ENCODE data around the gene PIEZO2.
"Not testable (repeated sequence)": the region's sequence is repeated elsewhere in the genome, so short reads cannot be mapped to it uniquely, and the experiment has no call there.

Gene PIEZO2

DNA sequence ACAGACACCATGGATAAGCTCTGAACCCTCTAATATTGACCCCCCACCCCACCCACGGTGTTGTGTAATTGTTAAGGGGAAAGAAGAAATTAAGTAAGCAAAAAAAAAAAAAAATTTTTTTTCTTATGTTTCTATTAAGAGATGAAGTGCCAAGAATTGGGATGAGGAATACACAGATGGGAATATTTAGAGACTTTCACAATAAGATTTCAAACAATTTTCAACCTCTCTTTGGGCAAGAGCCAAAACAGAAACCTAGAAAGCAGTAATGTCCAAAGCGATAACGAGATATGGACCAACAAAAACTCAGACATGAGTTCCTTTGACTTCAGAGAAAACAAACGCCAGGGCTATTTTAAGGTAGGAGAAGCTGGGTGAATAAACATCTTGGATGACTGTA, 14.4 kb downstream of the PIEZO2 start (continued):
- TF ChIP-seq ZNF140 (tag by site-specific recombination; IDR thresholded peaks at IDR 0.05) = no peak

DNA sequence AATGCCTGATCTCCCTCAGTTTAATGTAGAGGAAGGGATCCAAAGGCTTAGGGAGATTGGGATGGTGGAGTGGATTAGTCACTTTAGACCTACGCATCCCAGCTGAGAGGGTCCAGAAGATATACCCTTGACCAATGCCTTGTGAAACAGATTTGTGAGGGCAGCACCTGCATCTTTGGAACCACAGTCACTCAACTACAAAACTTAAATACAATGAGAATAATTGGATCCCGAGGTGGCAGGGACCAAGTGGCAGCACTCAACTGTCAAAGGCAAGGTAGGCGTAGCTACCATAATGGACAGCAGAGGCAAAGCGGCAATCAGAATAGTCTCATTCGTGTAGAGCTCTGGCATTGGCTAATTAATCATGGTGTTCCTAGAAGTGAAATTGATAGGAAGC, 20.3 kb downstream of the PIEZO2 start:
- H3K36me3 ChIP-seq (ENCODE audit: control insufficient read depth in 2 of 2, insufficient read depth in 1 of 2, low read length in 2 of 2); H3K27ac ChIP-seq (ENCODE audit: extremely low read depth, low read depth, low read length); H3K4me1 ChIP-seq (ENCODE audit: control insufficient read depth, insufficient read depth, low read length); CTCF ChIA-PET; POLR2A ChIA-PET; H3K9me3 ChIP-seq (ENCODE audit: control insufficient read depth, insufficient read depth, low read depth, low read length); H3K4me3 ChIP-seq (ENCODE audit: low read depth, low read length): not testable (repeated sequence)
- TF ChIP-seq ZNF302 (tag by site-specific recombination; IDR thresholded peaks at IDR 0.05; ENCODE audit: low read depth) = peak; percentile 99

DNA sequence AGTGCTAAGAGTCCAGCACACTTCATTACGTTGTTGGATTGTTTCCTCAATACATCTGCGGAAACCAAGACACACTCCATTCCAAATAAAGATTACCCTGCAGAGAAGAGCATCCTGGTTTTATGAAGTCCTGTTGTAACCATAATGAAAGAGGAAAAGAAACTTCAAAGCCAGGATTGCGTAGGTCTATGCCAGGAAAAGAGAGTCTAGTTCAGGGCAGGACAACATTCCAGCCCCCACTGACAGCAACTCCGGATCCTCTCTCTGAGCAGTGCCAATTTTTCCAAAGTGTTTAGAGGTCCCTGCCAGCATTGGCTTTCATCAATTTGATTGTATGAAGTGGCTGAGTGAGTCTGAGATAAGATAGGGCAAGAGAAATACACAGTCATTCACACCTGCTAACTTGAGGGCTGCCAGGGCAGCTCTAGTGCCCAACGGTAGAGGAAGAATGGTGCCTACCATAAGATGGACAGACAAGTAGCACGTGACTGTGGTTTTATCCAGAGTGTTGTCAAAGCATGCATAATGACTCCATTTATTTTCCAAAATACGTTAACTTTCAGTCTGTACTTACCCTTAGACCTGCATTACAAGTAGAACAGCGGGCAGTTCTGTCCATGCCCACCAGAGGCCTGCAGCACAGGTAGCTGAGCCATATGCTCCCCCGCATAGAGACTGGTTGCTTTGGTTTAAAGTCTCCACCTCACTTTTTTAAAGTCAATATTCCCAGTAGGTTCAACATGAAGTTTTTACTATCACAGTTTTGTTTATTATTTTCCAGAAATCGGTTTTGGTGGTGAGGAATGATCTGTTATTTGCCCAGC, 23.7 kb downstream of the PIEZO2 start:
- H3K4me1 ChIP-seq (ENCODE audit: control insufficient read depth, insufficient read depth, low read length) = no peaks in the 10 kb centered on the region
- ChIA-PET POLR2A (no interaction called here), CTCF (interaction anchor here (0.7 kb wide), 1 partner anchor 230 kb away, joined by 3 read pairs; no protein-coding TSS in a partner anchor)
- no peak overlapping the region for H3K4me3 ChIP-seq (ENCODE audit: low read depth, low read length)
- TF ChIP-seq ZNF707 (tag by site-specific recombination; IDR thresholded peaks at IDR 0.05) = no peak
- TF ChIP-seq ZSCAN30 (tag by site-specific recombination; IDR thresholded peaks at IDR 0.05) = no peak
- TF ChIP-seq ZNF544 (tag by site-specific recombination; IDR thresholded peaks at IDR 0.05) = no peak
- TF ChIP-seq TRIM28 (IDR thresholded peaks at IDR 0.05; ENCODE audit: borderline replicate concordance, low read length) = no peak
- TF ChIP-seq ZNF530 (tag by site-specific recombination; IDR thresholded peaks at IDR 0.05; ENCODE audit: low read depth) = no peak
- TF ChIP-seq, protein P1, sequence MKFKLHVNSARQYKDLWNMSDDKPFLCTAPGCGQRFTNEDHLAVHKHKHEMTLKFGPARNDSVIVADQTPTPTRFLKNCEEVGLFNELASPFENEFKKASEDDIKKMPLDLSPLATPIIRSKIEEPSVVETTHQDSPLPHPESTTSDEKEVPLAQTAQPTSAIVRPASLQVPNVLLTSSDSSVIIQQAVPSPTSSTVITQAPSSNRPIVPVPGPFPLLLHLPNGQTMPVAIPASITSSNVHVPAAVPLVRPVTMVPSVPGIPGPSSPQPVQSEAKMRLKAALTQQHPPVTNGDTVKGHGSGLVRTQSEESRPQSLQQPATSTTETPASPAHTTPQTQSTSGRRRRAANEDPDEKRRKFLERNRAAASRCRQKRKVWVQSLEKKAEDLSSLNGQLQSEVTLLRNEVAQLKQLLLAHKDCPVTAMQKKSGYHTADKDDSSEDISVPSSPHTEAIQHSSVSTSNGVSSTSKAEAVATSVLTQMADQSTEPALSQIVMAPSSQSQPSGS (tag by site-specific recombination; IDR thresholded peaks at IDR 0.05; ENCODE audit: low read depth) = no peak
- TF ChIP-seq GFI1B (tag by site-specific recombination; IDR thresholded peaks at IDR 0.05) = no peak
- no peak for TF ChIP-seq ZNF624 (tag by site-specific recombination; IDR thresholded peaks at IDR 0.05)
- TF ChIP-seq ZNF239 (tag by site-specific recombination; IDR thresholded peaks at IDR 0.05) = no peak
- TF ChIP-seq SETDB1 (IDR thresholded peaks at IDR 0.05; ENCODE audit: insufficient read length, low read length) = no peak
- no peak for TF ChIP-seq ZBTB7A (tag by site-specific recombination; IDR thresholded peaks at IDR 0.05; ENCODE audit: low read depth)
- no peak for TF ChIP-seq ZNF302 (tag by site-specific recombination; IDR thresholded peaks at IDR 0.05; ENCODE audit: low read depth)
- no peak overlapping the region for H3K27ac ChIP-seq (ENCODE audit: extremely low read depth, low read depth, low read length)
- no peaks in the 10 kb centered on the region for H3K36me3 ChIP-seq (ENCODE audit: control insufficient read depth in 2 of 2, insufficient read depth in 1 of 2, low read length in 2 of 2)
- H3K9me3 ChIP-seq (ENCODE audit: control insufficient read depth, insufficient read depth, low read depth, low read length) = no peaks in the 10 kb centered on the region

DNA sequence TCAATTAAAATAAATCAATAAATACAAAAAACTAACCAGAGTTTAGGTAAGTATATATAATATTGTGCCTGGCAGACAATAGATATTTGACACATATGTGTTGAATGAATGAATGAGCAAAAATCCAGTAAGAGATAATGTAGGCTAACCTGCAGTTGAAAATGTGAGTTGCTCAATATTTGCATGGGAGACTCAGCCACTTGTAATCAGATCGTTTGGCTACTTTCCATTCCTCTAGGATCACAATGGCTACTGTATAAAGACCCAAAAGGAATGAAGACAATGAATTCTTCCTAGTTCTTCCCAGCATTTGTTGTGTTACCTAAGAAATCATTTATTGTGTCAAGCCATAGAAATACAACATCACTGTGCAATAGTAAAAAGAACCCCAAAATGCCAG, 25.3 kb downstream of the PIEZO2 start:
- CTCF ChIA-PET = no interaction called here
- Histone ChIP-seq H3K4me1 (ENCODE audit: control insufficient read depth, insufficient read depth, low read length) (peaks cover 8% of the 10 kb centered on the region), H3K9me3 (ENCODE audit: control insufficient read depth, insufficient read depth, low read depth, low read length) (no peaks in the 10 kb centered on the region), H3K36me3 (ENCODE audit: control insufficient read depth in 2 of 2, insufficient read depth in 1 of 2, low read length in 2 of 2) (no peaks in the 10 kb centered on the region), H3K27ac (ENCODE audit: extremely low read depth, low read depth, low read length) (no peak overlapping the region), H3K4me3 (ENCODE audit: low read depth, low read length) (no peak overlapping the region)
- POLR2A ChIA-PET = no interaction called here
- TF ChIP-seq ZXDB (tag by site-specific recombination; IDR thresholded peaks at IDR 0.05) (no peak), ZSCAN30 (tag by site-specific recombination; IDR thresholded peaks at IDR 0.05) (no peak), ZNF366 (tag by site-specific recombination; conservative IDR thresholded peaks at IDR 0.05) (no peak), ZNF223 (tag by site-specific recombination; IDR thresholded peaks at IDR 0.05) (no peak), ZBTB8A (tag by site-specific recombination; IDR thresholded peaks at IDR 0.05) (no peak), RBAK (tag by site-specific recombination; IDR thresholded peaks at IDR 0.05) (no peak), ZNF747 (tag by site-specific recombination; IDR thresholded peaks at IDR 0.05) (no peak), ZNF324 (tag by site-specific recombination; IDR thresholded peaks at IDR 0.05) (no peak), ZNF416 (tag by site-specific recombination; IDR thresholded peaks at IDR 0.05) (no peak), BCL11B (tag by site-specific recombination; IDR thresholded peaks at IDR 0.05; ENCODE audit: low read depth) (no peak), ZNF658 (tag by site-specific recombination; IDR thresholded peaks at IDR 0.05) (no peak), ZNF426 (tag by site-specific recombination; IDR thresholded peaks at IDR 0.05) (no peak)
- TF ChIP-seq, protein P2, sequence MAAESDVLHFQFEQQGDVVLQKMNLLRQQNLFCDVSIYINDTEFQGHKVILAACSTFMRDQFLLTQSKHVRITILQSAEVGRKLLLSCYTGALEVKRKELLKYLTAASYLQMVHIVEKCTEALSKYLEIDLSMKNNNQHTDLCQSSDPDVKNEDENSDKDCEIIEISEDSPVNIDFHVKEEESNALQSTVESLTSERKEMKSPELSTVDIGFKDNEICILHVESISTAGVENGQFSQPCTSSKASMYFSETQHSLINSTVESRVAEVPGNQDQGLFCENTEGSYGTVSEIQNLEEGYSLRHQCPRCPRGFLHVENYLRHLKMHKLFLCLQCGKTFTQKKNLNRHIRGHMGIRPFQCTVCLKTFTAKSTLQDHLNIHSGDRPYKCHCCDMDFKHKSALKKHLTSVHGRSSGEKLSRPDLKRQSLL (tag by site-specific recombination; IDR thresholded peaks at IDR 0.05) = no peak
- TF ChIP-seq, protein P3, sequence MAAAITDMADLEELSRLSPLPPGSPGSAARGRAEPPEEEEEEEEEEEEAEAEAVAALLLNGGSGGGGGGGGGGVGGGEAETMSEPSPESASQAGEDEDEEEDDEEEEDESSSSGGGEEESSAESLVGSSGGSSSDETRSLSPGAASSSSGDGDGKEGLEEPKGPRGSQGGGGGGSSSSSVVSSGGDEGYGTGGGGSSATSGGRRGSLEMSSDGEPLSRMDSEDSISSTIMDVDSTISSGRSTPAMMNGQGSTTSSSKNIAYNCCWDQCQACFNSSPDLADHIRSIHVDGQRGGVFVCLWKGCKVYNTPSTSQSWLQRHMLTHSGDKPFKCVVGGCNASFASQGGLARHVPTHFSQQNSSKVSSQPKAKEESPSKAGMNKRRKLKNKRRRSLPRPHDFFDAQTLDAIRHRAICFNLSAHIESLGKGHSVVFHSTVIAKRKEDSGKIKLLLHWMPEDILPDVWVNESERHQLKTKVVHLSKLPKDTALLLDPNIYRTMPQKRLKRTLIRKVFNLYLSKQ (tag by site-specific recombination; IDR thresholded peaks at IDR 0.05; ENCODE audit: borderline replicate concordance) = no peak
